C4-2B (cell line): ENCODE results near the gene TRIB2.

ENCODE experiments used
- H3K27ac ChIP-seq: fragments of 450-650 bp; 2 replicates; pipeline ENCODE4 v1.5.1; 2017
- ZFX ChIP-seq: fragments of 450-650 bp; IDR thresholded peaks from 2 replicates; pipeline ENCODE4 v1.6.1; 2017
- TF ChIP-seq, protein P1 (sequence below): fragments of 450-650 bp; conservative IDR thresholded peaks from 2 replicates; pipeline ENCODE4 v1.5.1; 2017; ENCODE audit warnings: mild to moderate bottlenecking

The TRIB2 gene

DNA sequence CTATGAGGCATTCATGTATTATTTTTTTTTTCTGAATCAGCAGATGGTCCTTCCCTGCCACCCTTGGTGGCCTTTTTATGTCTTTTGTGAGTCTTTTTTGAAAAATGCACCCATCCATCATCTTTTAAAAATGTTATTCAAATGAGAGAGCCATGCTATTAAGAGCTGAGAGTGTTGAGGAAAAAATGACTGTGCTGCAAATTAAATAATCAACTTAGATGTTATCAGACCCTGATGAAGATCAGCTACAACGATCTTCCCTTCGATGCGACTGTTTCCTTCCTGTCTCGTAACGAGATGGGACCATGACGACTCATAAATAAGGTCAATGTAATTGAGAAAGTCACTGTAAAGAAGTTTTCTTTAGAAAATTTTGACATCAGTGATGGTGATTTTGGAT lies 44.4 kb downstream of the TRIB2 start:
- TF ChIP-seq, protein P1, sequence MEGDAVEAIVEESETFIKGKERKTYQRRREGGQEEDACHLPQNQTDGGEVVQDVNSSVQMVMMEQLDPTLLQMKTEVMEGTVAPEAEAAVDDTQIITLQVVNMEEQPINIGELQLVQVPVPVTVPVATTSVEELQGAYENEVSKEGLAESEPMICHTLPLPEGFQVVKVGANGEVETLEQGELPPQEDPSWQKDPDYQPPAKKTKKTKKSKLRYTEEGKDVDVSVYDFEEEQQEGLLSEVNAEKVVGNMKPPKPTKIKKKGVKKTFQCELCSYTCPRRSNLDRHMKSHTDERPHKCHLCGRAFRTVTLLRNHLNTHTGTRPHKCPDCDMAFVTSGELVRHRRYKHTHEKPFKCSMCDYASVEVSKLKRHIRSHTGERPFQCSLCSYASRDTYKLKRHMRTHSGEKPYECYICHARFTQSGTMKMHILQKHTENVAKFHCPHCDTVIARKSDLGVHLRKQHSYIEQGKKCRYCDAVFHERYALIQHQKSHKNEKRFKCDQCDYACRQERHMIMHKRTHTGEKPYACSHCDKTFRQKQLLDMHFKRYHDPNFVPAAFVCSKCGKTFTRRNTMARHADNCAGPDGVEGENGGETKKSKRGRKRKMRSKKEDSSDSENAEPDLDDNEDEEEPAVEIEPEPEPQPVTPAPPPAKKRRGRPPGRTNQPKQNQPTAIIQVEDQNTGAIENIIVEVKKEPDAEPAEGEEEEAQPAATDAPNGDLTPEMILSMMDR = no peak
- TF ChIP-seq ZFX = no peak

DNA sequence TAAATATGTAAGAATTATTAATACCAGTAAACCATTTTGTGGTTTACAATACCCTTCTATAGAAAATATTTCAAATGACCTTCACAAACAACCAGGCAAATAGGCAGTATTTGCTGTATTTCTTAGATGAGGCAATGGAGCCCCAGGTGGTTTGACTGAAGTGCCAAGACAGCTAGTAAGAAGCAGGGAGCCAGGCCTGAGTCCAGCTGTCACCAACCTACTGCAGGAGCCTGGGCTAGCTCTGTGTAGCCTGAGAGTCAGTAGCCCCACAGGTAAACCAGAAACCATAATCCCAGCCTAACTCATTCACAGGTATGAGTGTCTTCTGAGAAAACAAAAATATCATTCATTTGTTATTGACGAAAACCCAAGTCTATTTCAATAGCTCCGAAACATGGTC lies 45.6 kb downstream of the TRIB2 start:
- TF ChIP-seq ZFX = no peak
- TF ChIP-seq, protein P1 = no peak
- no peak overlapping the region for H3K27ac ChIP-seq

More for the DNA sequence above, 44.4 kb downstream of the TRIB2 start:
- no peak overlapping the region for H3K27ac ChIP-seq

DNA sequence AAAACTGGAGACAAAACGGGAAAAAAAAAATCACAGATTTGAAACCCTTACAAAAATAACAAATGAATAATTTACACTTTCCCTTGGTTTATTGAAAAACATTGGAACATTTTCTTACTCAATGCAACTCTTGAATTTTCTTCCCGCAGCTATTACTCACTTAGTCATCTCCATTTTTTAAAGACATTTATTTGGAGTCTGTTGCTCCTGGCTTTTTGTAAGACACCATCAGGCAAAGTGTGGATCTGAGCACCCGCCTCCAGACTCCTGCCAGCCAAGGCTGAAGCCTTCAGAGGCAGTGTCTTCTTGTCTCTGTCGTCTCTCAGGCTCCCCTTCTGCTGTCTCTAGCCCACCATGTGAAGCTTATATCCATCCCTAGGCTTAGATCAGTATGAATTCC lies 46.2 kb downstream of the TRIB2 start:
- no peak overlapping the region for H3K27ac ChIP-seq
- TF ChIP-seq, protein P1 = no peak

GRCh38 chr2:12763486-12763885 lies 46.8 kb downstream of the TRIB2 start:
- H3K27ac ChIP-seq = no peak overlapping the region
- TF ChIP-seq, protein P1 = no peak
- TF ChIP-seq ZFX = no peak

- TF ChIP-seq ZFX = no peak
- TF ChIP-seq, protein P1 = no peak
- H3K27ac ChIP-seq = no peak overlapping the region
Observed at GRCh38 chr2:12764075-12764730, 47.5 kb downstream of the TRIB2 start.

GRCh38 chr2:12764849-12765605 lies 48.3 kb downstream of the TRIB2 start:
- TF ChIP-seq, protein P1 = no peak
- TF ChIP-seq ZFX = no peak
- H3K27ac ChIP-seq = no peak overlapping the region

- H3K27ac ChIP-seq = no peak overlapping the region
- TF ChIP-seq, protein P1 = no peak
- TF ChIP-seq ZFX = no peak
Observed at GRCh38 chr2:12766421-12766879, 49.7 kb downstream of the TRIB2 start.
